Calu3 (cell line): Measurements from ENCODE around the gene XAB2. TPM values are rescaled to one million over a fixed set of nuclear protein-coding genes. Genes with fewer than 3 reads are reported as not detected.

Experiments
- BruUV-seq: library from RNA; stranded (reverse); fragments of 400-500 nt; replicated peaks from 2 replicates; lab custom pipeline; 2021; lab: Mats Ljungman, UMichigan
- CTCF ChIA-PET: fragments of 300-600 bp; sonication (Branson Sonifier 250); formaldehyde crosslinking; loops from one replicate; lab custom pipeline; 2022; ENCODE audit warnings: antibody characterized with exemption; lab: Charles Lee
- DNase-seq: peaks from one replicate; pipeline ENCODE4 v3.0.0; 2022
- H3K27ac Mint-ChIP-seq: one replicate; pipeline ENCODE4 v1.8.0; 2022; ENCODE audit warnings: mixed read lengths; ENCODE audit not compliant: unreplicated experiment
- H3K27me3 Mint-ChIP-seq: one replicate; pipeline ENCODE4 v1.8.0; 2022; ENCODE audit warnings: mixed read lengths; ENCODE audit not compliant: unreplicated experiment
- H3K36me3 Mint-ChIP-seq: one replicate; pipeline ENCODE4 v1.8.0; 2022; ENCODE audit warnings: mild to moderate bottlenecking, moderate library complexity, mixed read lengths; ENCODE audit not compliant: insufficient read depth, unreplicated experiment
- H3K4me1 Mint-ChIP-seq: one replicate; pipeline ENCODE4 v1.8.0; 2022; ENCODE audit warnings: mild to moderate bottlenecking, low read depth, mixed read lengths; ENCODE audit not compliant: unreplicated experiment
- H3K4me3 Mint-ChIP-seq: one replicate; pipeline ENCODE4 v1.8.0; 2022; ENCODE audit warnings: mild to moderate bottlenecking, low read depth, moderate library complexity, mixed read lengths; ENCODE audit not compliant: unreplicated experiment
- H3K9me3 Mint-ChIP-seq: one replicate; pipeline ENCODE4 v1.8.0; 2022; ENCODE audit warnings: low read depth, mixed read lengths; ENCODE audit not compliant: unreplicated experiment
- CTCF ChIP-seq: fragments of 200-600 bp; IDR thresholded peaks from one replicate; pipeline ENCODE4 v1.8.0; 2022; ENCODE audit warnings: antibody characterized with exemption; ENCODE audit not compliant: unreplicated experiment
- intact Hi-C: fragments of 100-400 bp; cut with micrococcal nuclease; formaldehyde crosslinking; loops from one replicate; pipeline ENCODE4 v1.10.0; 2022; ENCODE audit not compliant: unreplicated experiment
- total RNA-seq: library from RNA; stranded (reverse); gene quantifications from 2 replicates; pipeline ENCODE4 v1.2.3, GENCODE V29; 2022

XAB2 gene
- total RNA-seq, 1 experiment from 2014 or later = 33.0 TPM

GRCh38 chr19:7595466-7596133 lies 33.7 kb downstream of the XAB2 start, which contains the start of gene CAMSAP3:
Gene CAMSAP3, plus strand, starts transcription at chr19:7595863. Its CDS starts 140 bp downstream, at chr19:7596003.
- H3K27ac Mint-ChIP-seq = peak within 1 kb of the TSS; percentile 2
- no TSS peak for BruUV-seq
- CTCF ChIA-PET = interaction anchor here (0.6 to 4.2 kb wide), 2 partner anchors 27 to 189 kb away, joined by 3 to 26 read pairs; no protein-coding TSS in a partner anchor
- peak within 1 kb of the TSS; percentile 82 for H3K4me3 Mint-ChIP-seq
- H3K4me1 Mint-ChIP-seq = peaks cover 15% of the 10 kb centered on the region
- TF ChIP-seq CTCF = no peak
- peak; percentile 70 for DNase-seq
- H3K9me3 Mint-ChIP-seq = no peaks in the 10 kb centered on the region
- H3K27me3 Mint-ChIP-seq = no peaks in the 10 kb centered on the region
- intact Hi-C loops = no loop called here
- peaks cover 15% of the 10 kb centered on the region for H3K36me3 Mint-ChIP-seq

GRCh38 chr19:7590256-7590655 lies 39.1 kb downstream of the XAB2 start:
- CTCF ChIA-PET = no interaction called here
- Mint-ChIP-seq H3K27ac (no peak overlapping the region), H3K9me3 (no peaks in the 10 kb centered on the region), H3K36me3 (no peaks in the 10 kb centered on the region), H3K27me3 (no peaks in the 10 kb centered on the region), H3K4me1 (peaks cover 5% of the 10 kb centered on the region), H3K4me3 (no peak overlapping the region)
- no peak for TF ChIP-seq CTCF
- no TSS peak for BruUV-seq
- intact Hi-C loops = no loop called here
- peak; percentile 65 for DNase-seq

GRCh38 chr19:7589822-7590221 lies 39.5 kb downstream of the XAB2 start:
- H3K4me3 Mint-ChIP-seq = no peak overlapping the region
- no peak overlapping the region for H3K27ac Mint-ChIP-seq
- H3K9me3 Mint-ChIP-seq = no peaks in the 10 kb centered on the region
- H3K36me3 Mint-ChIP-seq = no peaks in the 10 kb centered on the region
- TF ChIP-seq CTCF = no peak
- no peak for DNase-seq
- no peaks in the 10 kb centered on the region for H3K27me3 Mint-ChIP-seq
- peaks cover under 1% of the 10 kb centered on the region for H3K4me1 Mint-ChIP-seq
- CTCF ChIA-PET = no interaction called here
- no TSS peak for BruUV-seq
- intact Hi-C loops = no loop called here

- H3K9me3 Mint-ChIP-seq = no peaks in the 10 kb centered on the region
- peaks cover 15% of the 10 kb centered on the region for H3K27me3 Mint-ChIP-seq
- BruUV-seq = no TSS peak
- TF ChIP-seq CTCF = no peak
- H3K36me3 Mint-ChIP-seq = no peaks in the 10 kb centered on the region
- intact Hi-C loops = no loop called here
- H3K27ac Mint-ChIP-seq = no peak overlapping the region
- CTCF ChIA-PET = no interaction called here
- no peak for DNase-seq
- H3K4me3 Mint-ChIP-seq = no peak overlapping the region
- no peaks in the 10 kb centered on the region for H3K4me1 Mint-ChIP-seq
These were observed 46.9 kb downstream of the XAB2 start for GRCh38 chr19:7582446-7582845.
